Measurements from ENCODE around the gene KHDC1.
"Not testable (repeated sequence)": the region's sequence is repeated elsewhere in the genome, so short reads cannot be mapped to it uniquely, and the experiment has no call there.

KHDC1 gene

DNA sequence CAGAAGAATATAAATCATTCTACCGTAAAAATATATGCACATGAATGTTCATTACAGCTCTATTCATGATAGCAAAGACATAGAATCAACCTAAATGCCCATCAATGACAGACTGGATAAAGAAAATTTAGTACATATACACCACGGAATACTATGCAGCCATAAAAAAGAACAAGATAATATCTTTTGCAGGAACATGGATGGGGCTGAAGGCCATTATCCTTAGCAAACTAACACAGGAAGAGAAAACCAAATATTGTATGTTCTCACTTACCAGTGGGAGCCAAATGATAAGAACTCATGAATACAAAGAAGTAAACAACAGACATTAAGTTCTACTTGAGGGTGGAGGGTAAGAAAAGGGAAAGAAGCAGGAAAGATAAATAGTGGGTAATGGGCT, 46.1 kb downstream of the KHDC1 start:
- H3K4me3 ChIP-seq (ENCODE audit: low read length), result no peak overlapping the region
- no peak for TF ChIP-seq ZNF274 (IDR thresholded peaks at IDR 0.05; ENCODE audit: low read depth, low read length)

DNA sequence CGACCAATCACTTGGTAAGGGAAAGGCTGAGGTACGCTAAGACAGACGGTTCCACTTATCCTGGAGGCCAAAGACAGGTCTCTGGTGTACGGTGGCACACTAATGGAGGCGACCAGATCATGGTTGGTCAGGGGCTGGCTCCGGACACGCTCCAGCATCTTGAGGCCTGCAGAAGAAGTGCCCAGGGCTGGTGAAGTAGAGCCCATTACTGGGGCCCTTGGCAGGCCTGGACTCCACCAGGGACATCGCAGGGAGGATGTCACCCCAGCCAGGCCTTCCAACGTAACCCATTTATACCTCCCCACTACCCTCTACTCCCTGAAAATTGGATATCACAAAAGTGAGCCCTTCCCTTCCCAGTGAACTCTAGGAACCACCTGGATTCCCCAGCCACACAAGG, 53.9 kb downstream of the KHDC1 start:
- no peak for TF ChIP-seq ZNF274 (IDR thresholded peaks at IDR 0.05; ENCODE audit: low read depth, low read length)
- no peak overlapping the region for H3K4me3 ChIP-seq (ENCODE audit: low read length)

GRCh38 chr6:73207221-73207837, 55.7 kb downstream of the KHDC1 start:
- no peak for TF ChIP-seq ZNF274 (IDR thresholded peaks at IDR 0.05; ENCODE audit: low read depth, low read length)

GRCh38 chr6:73204252-73204651, 58.7 kb downstream of the KHDC1 start:
- H3K4me3 ChIP-seq (ENCODE audit: low read length), result no peak overlapping the region
- TF ChIP-seq ZNF274 (IDR thresholded peaks at IDR 0.05; ENCODE audit: low read depth, low read length), result no peak

More at GRCh38 chr6:73207221-73207837, 55.7 kb downstream of the KHDC1 start:
- no peak overlapping the region for H3K4me3 ChIP-seq (ENCODE audit: low read length)

DNA sequence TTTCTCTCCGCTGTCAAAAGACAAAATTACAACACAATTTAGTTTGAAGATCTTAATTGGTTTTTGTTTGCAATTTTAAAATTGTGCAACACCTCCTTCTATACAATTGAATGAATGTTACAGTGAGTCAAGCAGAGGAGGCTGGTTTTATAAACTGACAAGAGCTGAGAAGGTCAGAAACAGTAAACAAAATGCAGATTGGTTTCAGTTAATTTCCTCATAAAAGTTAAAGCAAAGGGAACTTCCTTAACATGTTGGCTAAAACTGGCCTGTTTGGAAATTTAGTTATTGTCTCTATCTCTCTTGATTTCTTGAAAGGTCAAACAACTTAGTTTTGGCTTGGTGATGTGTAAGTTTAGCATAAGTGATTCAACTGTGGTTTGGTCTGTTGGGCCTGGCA, 59.9 kb downstream of the KHDC1 start:
- no peak for TF ChIP-seq ZNF274 (IDR thresholded peaks at IDR 0.05; ENCODE audit: low read depth, low read length)
- H3K4me3 ChIP-seq (ENCODE audit: low read length), result no peak overlapping the region

GRCh38 chr6:73200735-73201134, 62.3 kb downstream of the KHDC1 start:
- no peak for TF ChIP-seq ZNF274 (IDR thresholded peaks at IDR 0.05; ENCODE audit: low read depth, low read length)
- no peak overlapping the region for H3K4me3 ChIP-seq (ENCODE audit: low read length)

DNA sequence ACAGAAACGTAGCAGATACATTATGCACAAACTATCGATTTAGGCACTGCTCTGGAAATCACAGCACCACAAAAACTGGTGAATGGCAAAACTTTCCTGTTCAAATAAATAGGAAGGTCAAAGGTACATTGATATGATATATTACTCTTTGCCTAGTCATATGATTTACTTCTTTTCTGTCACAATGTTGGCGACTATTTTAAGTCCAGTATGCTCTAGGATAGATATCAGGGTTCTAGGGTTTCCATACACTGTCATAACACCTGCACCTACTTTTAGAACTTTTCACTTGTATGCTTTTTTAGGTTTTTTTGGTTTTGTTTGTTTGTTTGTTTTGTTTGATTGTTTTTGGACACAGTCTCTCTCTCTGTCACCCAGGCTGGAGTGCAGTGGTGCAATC, 62.7 kb downstream of the KHDC1 start:
- no peak for TF ChIP-seq ZNF274 (IDR thresholded peaks at IDR 0.05; ENCODE audit: low read depth, low read length)

GRCh38 chr6:73194744-73195143, 68.3 kb downstream of the KHDC1 start:
- H3K4me3 ChIP-seq (ENCODE audit: low read length), result no peak overlapping the region
- TF ChIP-seq ZNF274 (IDR thresholded peaks at IDR 0.05; ENCODE audit: low read depth, low read length), result no peak

More for the DNA sequence above, 62.7 kb downstream of the KHDC1 start:
- no peak overlapping the region for H3K4me3 ChIP-seq (ENCODE audit: low read length)

DNA sequence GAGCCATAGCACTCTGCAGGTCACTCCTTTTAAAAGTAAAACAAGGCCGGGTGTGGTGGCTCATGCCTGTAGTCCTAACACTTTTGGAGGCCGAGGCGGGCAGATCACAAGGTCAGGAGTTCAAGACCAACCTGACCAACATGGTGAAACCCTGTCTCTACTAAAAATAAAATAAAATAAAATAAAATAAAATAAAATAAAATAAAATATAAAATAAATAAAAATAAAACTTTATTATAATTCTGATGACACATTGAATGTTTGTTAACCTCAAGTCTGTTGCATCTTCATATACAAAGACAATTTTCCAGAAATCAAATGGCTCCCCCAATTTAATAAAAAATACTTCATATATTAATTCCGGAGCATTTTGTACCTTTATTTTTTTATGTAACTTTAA, 69.7 kb downstream of the KHDC1 start:
- H3K4me3 ChIP-seq (ENCODE audit: low read length), result not testable (repeated sequence)
